CD4-positive, alpha-beta T cell treated with Interleukin-21 for 1 hour (primary cell): ENCODE results near the gene ZNF669.

Source experiments
- DNase-seq: peaks from one replicate; pipeline ENCODE4 v3.0.0-alpha.2; 2020

The ZNF669 gene

DNA sequence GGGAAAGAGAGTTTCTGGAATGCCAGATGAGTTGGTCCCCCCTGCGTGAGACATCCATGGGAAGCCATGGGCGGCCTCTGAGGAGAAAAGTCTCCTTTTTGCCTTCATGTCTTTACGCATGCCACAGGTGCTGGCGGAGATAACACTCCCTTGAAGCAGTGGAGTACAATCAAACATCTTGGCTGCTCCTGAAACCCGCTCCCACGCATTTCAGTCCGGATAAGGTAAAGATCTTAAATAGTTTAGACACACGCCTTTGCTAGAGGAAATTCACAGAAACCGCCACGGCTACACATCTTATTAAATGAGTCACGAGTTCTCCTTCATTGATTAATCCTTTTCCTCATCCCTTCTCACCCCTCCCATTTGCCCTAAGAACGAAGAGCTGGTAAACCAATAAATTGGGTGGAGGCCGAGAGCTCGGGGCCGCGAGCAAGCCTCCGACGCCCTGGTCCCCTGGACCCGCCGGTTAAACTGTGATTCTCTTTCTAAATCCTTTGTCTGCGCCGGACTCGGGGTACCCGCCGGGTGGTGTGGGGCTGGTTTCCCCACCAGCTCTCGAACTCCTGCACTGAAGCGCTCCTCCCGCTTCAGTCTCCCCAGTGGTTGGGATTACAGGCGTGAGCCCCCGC is 6.6 kb upstream of the ZNF669 start:
- DNase-seq, result no peak

- DNase-seq, result no peak
Measured at GRCh38 chr1:247107694-247108093, 3.5 kb upstream of the ZNF669 start.

DNA sequence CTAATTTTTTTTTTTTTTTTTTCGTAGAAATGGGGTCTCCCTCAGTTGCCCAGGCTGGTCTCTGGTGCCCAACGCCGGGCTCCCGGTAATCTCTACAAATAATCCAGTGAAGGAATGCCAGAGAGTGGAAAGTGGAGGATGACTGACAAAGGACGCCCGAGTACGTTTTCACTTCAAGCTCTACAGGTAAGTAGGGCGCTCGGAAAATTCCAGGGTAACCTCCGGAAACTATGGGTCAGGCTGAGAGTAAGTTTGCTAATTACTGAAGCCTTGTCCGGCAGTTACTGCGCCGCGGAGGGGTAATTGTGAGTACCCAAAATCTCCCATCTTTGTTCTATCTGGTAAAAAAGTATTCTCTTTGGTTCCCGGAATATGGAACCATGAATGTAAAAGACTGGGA is 1.8 kb upstream of the ZNF669 start:
- no peak for DNase-seq

GRCh38 chr1:247104965-247105364 is 809 bp upstream of the ZNF669 start:
- no peak for DNase-seq

GRCh38 chr1:247102381-247102780 is 1.8 kb downstream of the ZNF669 start:
- no peak for DNase-seq

- no peak for DNase-seq
Measured at GRCh38 chr1:247100676-247101279, 3.4 kb downstream of the ZNF669 start.

DNA sequence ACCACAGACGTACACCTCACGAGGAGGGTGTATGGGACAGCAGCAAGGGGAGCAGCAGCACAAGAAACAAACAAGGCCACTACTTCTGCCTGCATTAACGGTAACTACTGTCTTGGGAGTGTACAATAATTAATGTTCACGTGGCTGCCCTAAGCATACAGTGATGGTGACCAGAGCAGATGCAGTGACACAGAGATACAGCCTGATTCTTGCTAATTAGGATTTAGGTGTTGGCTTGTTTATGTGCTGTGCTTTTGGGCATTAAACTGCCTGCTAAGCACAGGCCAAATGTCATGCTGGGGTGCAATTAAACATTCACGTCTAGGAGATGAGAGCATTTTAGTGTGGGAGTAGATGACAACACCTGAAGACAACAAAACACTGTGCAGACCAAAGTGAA is 7.2 kb downstream of the ZNF669 start:
- DNase-seq, result no peak

DNA sequence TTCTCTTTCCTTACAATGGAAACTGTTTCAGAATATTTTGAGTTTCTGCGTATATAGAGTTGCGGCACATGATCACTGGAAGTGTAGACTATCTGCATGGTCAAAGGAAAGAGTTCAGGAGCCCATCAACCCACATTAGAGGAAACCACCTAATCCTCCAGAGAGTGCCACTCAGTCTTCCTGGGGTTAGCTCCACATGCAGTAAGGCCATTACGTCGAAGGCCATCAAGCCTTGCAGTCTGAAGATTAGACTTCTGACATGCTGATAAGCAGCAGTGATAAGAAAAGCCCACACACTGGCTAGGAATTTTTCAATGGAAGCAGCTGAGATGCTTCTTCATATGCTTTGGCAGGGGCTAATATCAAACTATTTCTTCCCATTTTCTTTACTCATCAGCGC is 7.6 kb downstream of the ZNF669 start:
- DNase-seq, result no peak

DNA sequence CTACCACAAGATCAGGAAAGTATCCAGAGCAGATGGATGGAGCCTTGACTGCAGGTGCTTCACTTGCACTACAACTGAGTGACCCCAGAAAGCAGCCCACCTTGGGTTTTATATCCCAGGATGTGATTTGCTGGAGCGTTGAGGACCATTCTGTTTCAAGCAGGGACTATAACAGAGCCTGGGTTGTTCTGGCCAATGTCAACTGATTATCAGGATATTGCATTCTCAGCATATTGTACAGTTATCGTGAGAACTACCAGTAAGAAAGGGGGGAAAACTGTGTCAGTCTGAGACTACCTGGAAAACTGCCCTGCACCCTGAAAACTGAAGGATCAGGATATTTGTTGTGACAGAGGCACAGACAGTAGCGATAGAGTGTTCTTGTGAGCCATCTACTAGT is 8.0 kb downstream of the ZNF669 start:
- no peak for DNase-seq

DNA sequence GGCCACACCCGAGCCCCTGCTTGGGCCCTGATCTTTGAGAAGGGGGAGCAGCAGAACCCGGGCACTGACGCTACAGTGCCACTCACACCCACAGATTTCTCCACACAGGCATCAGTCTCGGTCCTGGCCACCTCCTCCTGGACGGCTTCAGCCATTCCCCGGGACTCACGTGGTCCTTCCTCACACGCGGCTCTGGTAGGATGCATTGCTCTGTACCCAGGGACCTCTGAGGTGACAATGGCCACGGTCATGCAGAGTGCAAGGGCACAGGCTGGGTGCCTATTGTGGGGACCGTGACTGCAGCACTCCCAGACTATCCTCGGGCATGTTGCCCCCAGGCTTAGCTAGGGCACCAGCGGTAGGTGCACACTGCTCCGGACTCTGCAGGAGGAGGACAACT is 13.7 kb downstream of the ZNF669 start:
- DNase-seq, result no peak

DNA sequence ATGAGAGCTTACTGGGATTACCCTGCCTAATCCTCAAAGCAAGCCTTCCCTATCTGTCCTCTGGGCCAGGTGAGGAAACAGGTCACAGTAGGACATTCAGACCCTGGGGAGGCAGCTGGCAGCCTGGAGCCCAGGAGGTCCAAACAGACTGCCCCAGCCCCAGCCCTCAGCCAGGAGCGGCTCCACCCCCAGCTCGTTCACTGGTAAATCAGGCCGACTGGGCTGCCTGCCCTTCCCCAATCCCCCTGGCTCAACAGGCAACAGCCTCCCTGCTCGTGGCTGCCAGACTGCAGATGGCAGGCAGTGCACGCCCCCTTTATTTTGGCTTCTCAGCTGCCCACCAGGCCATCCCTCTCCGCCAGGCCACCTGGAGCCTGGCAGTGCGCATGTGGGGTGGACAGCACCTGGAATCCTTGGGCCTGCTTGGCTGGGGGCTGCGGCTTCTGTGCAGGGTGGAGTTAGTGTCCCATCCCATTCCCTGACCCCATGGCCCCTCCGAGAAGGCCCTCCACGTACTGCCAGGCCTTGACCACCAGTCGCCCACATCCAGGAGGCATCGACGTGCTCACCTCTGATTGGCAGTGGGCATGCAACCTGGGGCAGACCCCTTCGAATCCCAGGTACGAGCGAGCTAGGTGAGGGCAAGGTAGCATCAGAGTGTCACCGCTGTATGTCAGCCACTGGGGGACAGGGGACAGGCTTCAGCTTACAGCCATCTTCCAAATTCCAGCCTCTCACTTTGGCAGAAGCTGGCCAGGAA is 14.4 kb downstream of the ZNF669 start:
- no peak for DNase-seq

GRCh38 chr1:247088967-247089366 is 15.2 kb downstream of the ZNF669 start:
- no peak for DNase-seq

- DNase-seq, result no peak
Measured at GRCh38 chr1:247087256-247087655, 16.9 kb downstream of the ZNF669 start.

GRCh38 chr1:247085310-247085709 is 18.8 kb downstream of the ZNF669 start:
- DNase-seq, result no peak

- no peak for DNase-seq
Measured at GRCh38 chr1:247084771-247085170, 19.4 kb downstream of the ZNF669 start.

- peak; percentile 13 for DNase-seq
Measured at GRCh38 chr1:247079141-247079874, 24.8 kb downstream of the ZNF669 start.

GRCh38 chr1:247078258-247079140 is 25.7 kb downstream of the ZNF669 start, which contains the start of gene ZNF670:
TSS of gene ZNF670 (minus strand) at chr1:247078811. CDS start at chr1:247078596, 215 bp downstream.
- peak; percentile 84 for DNase-seq

DNA sequence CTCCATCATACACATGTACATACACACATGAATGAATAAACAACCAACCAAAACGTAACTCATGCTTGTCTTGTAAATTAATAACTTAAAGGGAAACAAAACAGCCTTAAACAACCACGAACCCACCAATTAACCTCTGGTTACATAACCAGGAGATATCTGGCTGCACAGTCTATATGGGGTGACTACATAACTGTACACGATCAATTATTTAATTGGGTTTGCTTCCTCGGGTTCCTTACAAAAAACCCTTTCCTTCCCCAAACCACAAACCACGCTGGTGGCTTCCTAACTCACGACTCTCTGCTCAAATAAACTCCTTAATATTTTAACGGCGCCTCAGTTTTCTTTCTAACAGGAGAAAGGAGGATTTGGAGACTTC is 26.3 kb downstream of the ZNF669 start:
- peak; percentile 7 for DNase-seq

DNA sequence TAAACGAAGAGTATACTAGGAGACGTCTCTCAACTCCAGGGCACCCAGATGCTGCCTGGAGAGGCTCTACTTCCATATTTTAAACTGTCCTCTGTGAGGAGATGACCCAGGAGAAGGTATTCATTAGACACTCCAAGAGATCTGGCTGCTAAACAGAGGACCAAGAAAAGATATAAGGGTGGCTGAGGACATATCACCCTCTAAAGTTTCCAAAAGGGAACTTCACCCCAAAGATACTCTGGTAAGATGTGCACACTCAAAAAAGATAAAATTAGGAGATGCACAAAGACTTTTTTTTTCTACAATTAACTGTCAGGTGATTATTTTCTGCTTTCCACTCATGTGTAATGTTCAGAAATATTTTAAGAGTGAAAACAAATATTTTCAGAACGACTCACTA is 26.9 kb downstream of the ZNF669 start:
- no peak for DNase-seq

- no peak for DNase-seq
Measured at GRCh38 chr1:247070645-247071044, 33.5 kb downstream of the ZNF669 start.

- DNase-seq, result no peak
Measured at GRCh38 chr1:247064304-247064703, 39.9 kb downstream of the ZNF669 start.

DNA sequence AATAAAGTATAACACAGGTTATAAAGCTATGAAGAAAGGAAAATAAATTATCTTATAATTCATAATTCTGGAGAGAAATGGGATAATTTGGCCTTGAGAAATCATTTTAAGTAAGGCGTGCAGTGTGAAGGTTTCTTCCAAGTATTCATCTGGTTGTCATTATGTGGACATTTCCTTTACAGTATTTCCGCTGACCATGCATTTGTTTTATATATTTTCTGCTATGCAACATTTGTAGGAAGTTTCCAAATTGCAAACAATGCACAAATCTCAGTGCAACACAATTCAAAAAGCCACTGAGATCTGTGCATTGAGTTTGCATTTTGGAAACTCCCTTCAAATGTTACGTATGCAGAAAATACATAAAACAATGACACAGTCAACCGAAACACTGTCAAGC is 43.4 kb downstream of the ZNF669 start:
- no peak for DNase-seq

DNA sequence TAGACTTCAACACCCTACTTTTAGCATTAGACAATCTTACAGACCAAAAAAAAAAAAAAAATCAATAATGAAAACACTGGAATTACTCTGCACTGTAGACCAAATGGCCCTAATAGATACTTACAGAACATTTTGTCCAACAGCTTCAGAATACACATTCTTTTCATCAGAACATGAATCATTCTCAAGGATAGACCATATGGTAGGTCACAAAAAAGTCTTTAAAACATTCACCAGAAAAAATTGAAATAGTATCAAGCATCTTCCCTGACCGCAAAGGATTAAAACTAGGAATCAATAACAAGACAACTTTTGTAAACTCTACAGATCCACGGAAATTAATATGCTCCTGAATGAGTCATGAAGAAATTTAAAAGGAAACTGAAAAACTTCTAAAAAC is 48.1 kb downstream of the ZNF669 start:
- no peak for DNase-seq
